A549 (cell line): ENCODE measurements around the gene MBNL1. TPM values are rescaled to one million over a fixed set of nuclear protein-coding genes. Genes with fewer than 3 reads are reported as not detected.
"Not testable (repeated sequence)": the region's sequence is repeated elsewhere in the genome, so short reads cannot be mapped to it uniquely, and the experiment has no call there.

Experiments used
- ATAC-seq, 2 experiments: fragments of 200-7000 bp in 1 of 2; fragments of >200 bp in 1 of 2; cut with Nextera tagmentation in 1 of 2; cut with Tn5 transposase in 1 of 2; 3 replicates each; pipeline versions ENCODE4 v1.8.0 to v1.9.1; 2018 to 2020; ENCODE audit warnings: mild to moderate bottlenecking in 1 of 2, moderate library complexity in 1 of 2
- CTCF ChIA-PET: fragments of 300-600 bp; sonication (Branson Sonifier 250); formaldehyde crosslinking; extraction: SDS; loops from one replicate; lab custom pipeline; 2021; ENCODE audit warnings: antibody characterized with exemption, inconsistent platforms; lab: Yijun Ruan, JAX
- POLR2A ChIA-PET: fragments of 350-600 bp; formaldehyde crosslinking; extraction: SDS; loops from one replicate; lab custom pipeline; 2021; ENCODE audit warnings: antibody characterized with exemption, inconsistent platforms; lab: Yijun Ruan, JAX
- DNase-seq, 2 experiments: peaks; one replicate each; pipeline versions ENCODE4 v3.0.0 to v3.0.0-alpha.2; 2011 to 2016; ENCODE audit warnings: low read depth in 1 of 2, low spot score in 1 of 2
- FAIRE-seq: peaks from 2 replicates; lab custom pipeline; 2011; peaks lifted over from hg19 to GRCh38; lab: Jason Lieb, UNC
- H3K27ac ChIP-seq, 2 experiments: fragments of >200 bp; sonication (Bioruptor Twin); formaldehyde crosslinking; 3 replicates each; pipeline ENCODE4 v1.5.1; 2016 to 2017
- H3K4me1 ChIP-seq: fragments of >200 bp; sonication (Bioruptor Twin); formaldehyde crosslinking; 3 replicates; pipeline ENCODE4 v1.6.1; 2016
- H3K4me2 ChIP-seq: fragments of >200 bp; sonication (Bioruptor Twin); formaldehyde crosslinking; 3 replicates; pipeline ENCODE4 v1.6.1; 2016
- H3K4me3 ChIP-seq: fragments of >200 bp; sonication (Bioruptor Twin); formaldehyde crosslinking; 3 replicates; pipeline ENCODE4 v1.5.1; 2016
- H3K9me3 ChIP-seq: fragments of >200 bp; sonication (Bioruptor Twin); formaldehyde crosslinking; 3 replicates; pipeline ENCODE4 v1.6.1; 2016
- CBX8 ChIP-seq: fragments of 200-600 bp; sonication (generic); IDR thresholded peaks from 2 replicates; pipeline ENCODE4 v1.6.1; 2016
- CEBPB ChIP-seq, 2 experiments: fragments of >200 bp in 1 of 2; sonication (Bioruptor Twin) in 1 of 2; formaldehyde crosslinking in 1 of 2; IDR thresholded peaks; 2 replicates each; pipeline ENCODE4 v1.6.1; 2012 to 2016
- CHD4 ChIP-seq: fragments of 200-600 bp; sonication (generic); IDR thresholded peaks from 2 replicates; pipeline ENCODE4 v1.6.1; 2016; ENCODE audit warnings: antibody characterized with exemption, mild to moderate bottlenecking, borderline replicate concordance
- E2F6 ChIP-seq: IDR thresholded peaks from 2 replicates; pipeline ENCODE4 v1.6.1; 2012; ENCODE audit warnings: low read depth, borderline replicate concordance
- FOXS1 ChIP-seq: fragments of 250-450 bp; sonication (Bioruptor Pico); IDR thresholded peaks from 2 replicates; pipeline ENCODE4 v1.5.0; 2020; ENCODE audit warnings: mild to moderate bottlenecking, moderate library complexity
- GATA3 ChIP-seq: IDR thresholded peaks from 2 replicates; pipeline ENCODE4 v1.6.1; 2012; ENCODE audit warnings: borderline replicate concordance
- HOXA7 ChIP-seq: fragments of 250-450 bp; sonication (Bioruptor Pico); IDR thresholded peaks from 2 replicates; pipeline ENCODE4 v1.5.0; 2020; ENCODE audit warnings: mild to moderate bottlenecking, moderate library complexity
- MAFK ChIP-seq: fragments of 450-650 bp; IDR thresholded peaks from 2 replicates; pipeline ENCODE4 v1.6.1; 2014; ENCODE audit not compliant: partially characterized antibody
- MAX ChIP-seq: IDR thresholded peaks from 2 replicates; pipeline ENCODE4 v1.6.1; 2012
- PBX3 ChIP-seq: IDR thresholded peaks from 2 replicates; pipeline ENCODE4 v1.6.1; 2012
- POLR2A ChIP-seq: IDR thresholded peaks from 2 replicates; pipeline ENCODE4 v1.6.1; 2012; ENCODE audit warnings: mild to moderate bottlenecking, low read length
- RFX5 ChIP-seq: fragments of 450-650 bp; IDR thresholded peaks from 2 replicates; pipeline ENCODE4 v1.7.1; 2014; ENCODE audit warnings: antibody characterized with exemption, mild to moderate bottlenecking, moderate library complexity
- TFCP2L1 ChIP-seq: fragments of 250-450 bp; sonication (Bioruptor Pico); IDR thresholded peaks from 2 replicates; pipeline ENCODE4 v1.5.0; 2021; ENCODE audit warnings: mild to moderate bottlenecking
- USF2 ChIP-seq: fragments of 450-650 bp; IDR thresholded peaks from 2 replicates; pipeline ENCODE4 v1.6.1; 2014; ENCODE audit warnings: antibody characterized with exemption
- ZC3H11A ChIP-seq: fragments of 450-650 bp; IDR thresholded peaks from 2 replicates; pipeline ENCODE4 v1.6.1; 2014; ENCODE audit warnings: antibody characterized with exemption, mild to moderate bottlenecking
- ZFP36 ChIP-seq: fragments of 450-650 bp; IDR thresholded peaks from 2 replicates; pipeline ENCODE4 v1.6.1; 2014; ENCODE audit warnings: borderline replicate concordance; ENCODE audit not compliant: partially characterized antibody
- WGBS: methylation state at CpG from one replicate; pipeline ENCODE4 v1.1.6; 2017; ENCODE audit errors: missing lambda C conversion rate; 5-methylcytosine and 5-hydroxymethylcytosine counted together
- polyA plus RNA-seq, 4 experiments: library from polyadenylated mRNA; depleted of rRNA in 3 of 4; stranded (reverse); fragments of >200 nt; fragmentation: RNase III in 1 of 4; extraction: RNeasy Plus Mini Kit Qiagen cat#74134 plus additional on column Dnase treatment in 1 of 4; gene quantifications; 2 replicates in 3 of 4; 3 replicates in 1 of 4; pipeline ENCODE4 v1.2.3, GENCODE V29; 2011 to 2017

The MBNL1 gene
- polyA plus RNA-seq, 2 of the 4 experiments (the other 2 are of a cell fraction): 60.5 to 92.5 TPM

GRCh38 chr3:152337337-152337736 is 68.6 kb downstream of the MBNL1 start:
- 0 out of 4 replicates have a peak, but pooled peaks of 1 of the 2 experiments have one; percentile 15 for TF ChIP-seq CEBPB (IDR thresholded peaks at IDR 0.05)
- H3K4me3 ChIP-seq, DNase-seq, H3K4me2 ChIP-seq, ATAC-seq, FAIRE-seq, H3K27ac ChIP-seq, H3K9me3 ChIP-seq: not testable (repeated sequence)
- 88% methylated on average over 6 of the region's 6 CpGs for WGBS
- POLR2A ChIA-PET: interaction anchor here (0.9 kb wide), 1 partner anchor 27 kb away, joined by 5 read pairs; no protein-coding TSS in a partner anchor
- peaks cover 15% of the 10 kb centered on the region for H3K4me1 ChIP-seq
- CTCF ChIA-PET: interaction anchor here (1.0 to 1.2 kb wide), 2 partner anchors 17 to 26 kb away, joined by 3 read pairs; no protein-coding TSS in a partner anchor

- Histone ChIP-seq H3K4me2 (no peak overlapping the region), H3K27ac (no peak overlapping the region), H3K9me3 (no peaks in the 10 kb centered on the region), H3K4me3 (no peak overlapping the region), H3K4me1 (peaks cover 6% of the 10 kb centered on the region; the same call in 2 of the 3 replicates)
- ChIA-PET POLR2A (no interaction called here), CTCF (interaction anchor here (0.7 to 0.9 kb wide), 2 partner anchors 11 to 39 kb away, joined by 3 read pairs; no protein-coding TSS in a partner anchor)
- FAIRE-seq (no peak), DNase-seq (no peak), ATAC-seq (peak in 1 of 2 experiments; percentile 18; a peak in 1 of 6 replicates)
- WGBS: 96% methylated on average over 5 of the region's 5 CpGs
- TF ChIP-seq POLR2A (no peak), USF2 (no peak), MAX (no peak), RFX5 (no peak), CHD4 (no peak), GATA3 (no peak)
These were observed 69.5 kb downstream of the MBNL1 start for GRCh38 chr3:152338159-152338720.

GRCh38 chr3:152339881-152340505 is 71.3 kb downstream of the MBNL1 start:
- no peaks in the 10 kb centered on the region for H3K9me3 ChIP-seq
- FAIRE-seq (no peak), ATAC-seq (no peak)
- ChIA-PET CTCF (no interaction called here), POLR2A (no interaction called here)
- H3K4me2 ChIP-seq: no peak overlapping the region
- H3K27ac ChIP-seq: no peak overlapping the region
- no peak for TF ChIP-seq ZFP36
- no peak for TF ChIP-seq PBX3
- TF ChIP-seq, all 56 proteins: peak for 0
- no peak for DNase-seq
- no peaks in the 10 kb centered on the region for H3K4me1 ChIP-seq
- WGBS: 85% methylated on average over 4 of the region's 4 CpGs
- no peak overlapping the region for H3K4me3 ChIP-seq

GRCh38 chr3:152345233-152345632 is 76.5 kb downstream of the MBNL1 start:
- Histone ChIP-seq H3K9me3 (no peaks in the 10 kb centered on the region), H3K4me2 (no peak overlapping the region), H3K4me1 (peaks cover 31% of the 10 kb centered on the region), H3K27ac (no peak overlapping the region), H3K4me3 (no peak overlapping the region)
- 90% methylated on average over 1 of the region's 1 CpG for WGBS
- FAIRE-seq: no peak
- ATAC-seq: no peak
- no peak for DNase-seq
- ChIA-PET POLR2A (no interaction called here), CTCF (no interaction called here)
- TF ChIP-seq E2F6: no peak
- TF ChIP-seq TFCP2L1 (CRISPR knock-in tag): no peak
- no peak for TF ChIP-seq CBX8
- TF ChIP-seq FOXS1 (CRISPR knock-in tag): no peak
- no peak for TF ChIP-seq MAFK
- TF ChIP-seq PBX3: no peak
- no peak for TF ChIP-seq USF2
- no peak for TF ChIP-seq ZC3H11A
- TF ChIP-seq HOXA7 (CRISPR knock-in tag): no peak
